Esophagus squamous epithelium (tissue), 5 donors: ENCODE data around the gene UBE2M. TPM values are rescaled to one million over a fixed set of nuclear protein-coding genes. Genes with fewer than 3 reads are reported as not detected.

ENCODE experiments used
- DNase-seq: peaks from one replicate; lab custom pipeline; 2025; lab: John Stamatoyannopoulos, UW
- H3K27ac ChIP-seq, 4 donors: fragments of 200-600 bp; sonication (generic); one replicate each; pipeline ENCODE4 v1.5.1; 2016 to 2019; ENCODE audit warnings: mild to moderate bottlenecking in 1 of 4
- H3K27me3 ChIP-seq, 4 donors: fragments of 200-600 bp; sonication (generic); 1 replicate in 3 of 4; 2 replicates in 1 of 4; pipeline versions ENCODE4 v1.5.1 to v1.6.0; 2017 to 2021; ENCODE audit warnings: antibody characterized with exemption in 1 of 4
- H3K36me3 ChIP-seq, 3 donors: fragments of 200-600 bp; sonication (generic); one replicate each; pipeline ENCODE4 v1.5.1; 2016 to 2019
- H3K4me1 ChIP-seq, 3 donors: fragments of 200-600 bp; sonication (generic); one replicate each; pipeline ENCODE4 v1.5.1; 2017 to 2019
- H3K4me3 ChIP-seq, 4 donors: fragments of 200-600 bp; sonication (generic); 1 replicate in 3 of 4; 2 replicates in 1 of 4; pipeline ENCODE4 v1.5.1; 2016 to 2019; ENCODE audit warnings: mild to moderate bottlenecking in 2 of 4, moderate library complexity in 1 of 4
- H3K9me3 ChIP-seq, 3 donors: fragments of 200-600 bp; sonication (generic); one replicate each; pipeline ENCODE4 v1.5.1; 2016 to 2019
- CTCF ChIP-seq, 6 experiments: fragments of 450-650 bp in 4 of 6; fragments of 200-600 bp in 2 of 6; sonication (generic) in 2 of 6; IDR thresholded peaks; one replicate each; pipeline ENCODE4 v1.5.1; 2016 to 2019; ENCODE audit warnings: antibody characterized with exemption in 6 of 6, mild to moderate bottlenecking in 4 of 6, moderate library complexity in 4 of 6
- POLR2A ChIP-seq, 4 donors: fragments of 450-650 bp; IDR thresholded peaks; one replicate each; pipeline ENCODE4 v1.6.1; 2017; ENCODE audit warnings: antibody characterized with exemption in 4 of 4, mild to moderate bottlenecking in 4 of 4, moderate library complexity in 3 of 4
- WGBS, 2 donors: methylation state at CpG; one replicate each; pipeline ENCODE4 v1.1.5; 2018; 5-methylcytosine and 5-hydroxymethylcytosine counted together
- intact Hi-C: fragments of 100-400 bp; cut with DNase I; formaldehyde crosslinking; loops from one replicate; pipeline ENCODE4 v1.15.0; 2022
- total RNA-seq, 4 donors: library from RNA; depleted of rRNA; stranded (reverse); fragments of >200 nt; gene quantifications; one replicate each; pipeline ENCODE4 v1.1.0, GENCODE V29; 2016
- donor health status: DM: yes; HTN: yes; CAD: no.

The UBE2M gene
- total RNA-seq, 4 donors from 2014 or later: 22.0 to 37.4 (median 24.7) TPM

GRCh38 chr19:58516964-58517833 lies 41.2 kb downstream of the UBE2M start:
- DNase-seq: no peak
- WGBS, 2 donors: 89 to 93% methylated on average over 17 to 31 of the region's 65 CpGs
- H3K4me3 ChIP-seq: peak overlapping the region in 1 of 4 donors; percentile 92

GRCh38 chr19:58516246-58516836 lies 42.1 kb downstream of the UBE2M start:
- Histone ChIP-seq H3K9me3 (no peaks in the 10 kb centered on the region), H3K4me3 (no peak overlapping the region), H3K36me3 (peaks cover 0 to 22% (median 14%) of the 10 kb centered on the region in 3 donors), H3K4me1 (peaks cover 30 to 68% (median 41%) of the 10 kb centered on the region in 3 donors), H3K27me3 (no peaks in the 10 kb centered on the region), H3K27ac (no peak overlapping the region)
- no peak for TF ChIP-seq CTCF (IDR thresholded peaks at IDR 0.05)
- no peak for TF ChIP-seq POLR2A (IDR thresholded peaks at IDR 0.05)
- DNase-seq: no peak
- intact Hi-C loops: no loop called here
- WGBS, 2 donors: 90% methylated on average over 7 to 12 of the region's 25 CpGs

More at GRCh38 chr19:58516964-58517833, 41.2 kb downstream of the UBE2M start:
- peaks cover 30 to 68% (median 41%) of the 10 kb centered on the region in 3 donors for H3K4me1 ChIP-seq
- H3K36me3 ChIP-seq: peaks cover 0 to 22% (median 14%) of the 10 kb centered on the region in 3 donors
- no peaks in the 10 kb centered on the region for H3K27me3 ChIP-seq
- peak overlapping the region; percentile 94 to 99 (median 96) for H3K27ac ChIP-seq
- intact Hi-C loops: no loop called here
- H3K9me3 ChIP-seq: no peaks in the 10 kb centered on the region
- TF ChIP-seq CTCF (IDR thresholded peaks at IDR 0.05) (no peak), POLR2A (IDR thresholded peaks at IDR 0.05) (no peak)

GRCh38 chr19:58515259-58515658 lies 43.2 kb downstream of the UBE2M start:
- no peak overlapping the region for H3K4me3 ChIP-seq
- peaks cover 0 to 22% (median 14%) of the 10 kb centered on the region in 3 donors for H3K36me3 ChIP-seq
- H3K9me3 ChIP-seq: no peaks in the 10 kb centered on the region
- no peak for DNase-seq
- no peak overlapping the region for H3K27ac ChIP-seq
- TF ChIP-seq CTCF (IDR thresholded peaks at IDR 0.05) (no peak), POLR2A (IDR thresholded peaks at IDR 0.05) (no peak)
- peaks cover 26 to 63% (median 36%) of the 10 kb centered on the region in 3 donors for H3K4me1 ChIP-seq
- intact Hi-C loops: no loop called here
- no peaks in the 10 kb centered on the region for H3K27me3 ChIP-seq
- 100% methylated on average over 1 to 2 of the region's 2 CpGs for WGBS, 2 donors

GRCh38 chr19:58514564-58515022 lies 43.8 kb downstream of the UBE2M start:
- intact Hi-C loops: no loop called here
- Histone ChIP-seq H3K4me1 (peaks cover 23 to 60% (median 34%) of the 10 kb centered on the region in 3 donors), H3K27me3 (no peaks in the 10 kb centered on the region), H3K36me3 (peaks cover 0 to 22% (median 14%) of the 10 kb centered on the region in 3 donors), H3K9me3 (no peaks in the 10 kb centered on the region), H3K27ac (peak overlapping the region; percentile 62 to 83 (median 74)), H3K4me3 (peak overlapping the region; percentile 7 to 69 (median 44))
- TF ChIP-seq POLR2A (IDR thresholded peaks at IDR 0.05) (no peak), CTCF (IDR thresholded peaks at IDR 0.05) (no peak)
- DNase-seq: no peak
- WGBS, 2 donors: 40 to 80% methylated on average over 2 of the region's 3 CpGs
